CD4-positive, alpha-beta T cell (primary cell): ENCODE data around the gene NFX1. TPM values are rescaled to one million over a fixed set of nuclear protein-coding genes. Genes with fewer than 3 reads are reported as not detected.

Experiments
- ATAC-seq: fragments of 200-7000 bp; cut with Tn5 transposase; one replicate; pipeline ENCODE4 v1.10.0; 2022; ENCODE audit warnings: mild to moderate bottlenecking; ENCODE audit not compliant: poor library complexity
- CTCF ChIA-PET: fragments of 350-600 bp; sonication (Branson Sonifier 250); formaldehyde crosslinking; loops from one replicate; lab custom pipeline; 2021; ENCODE audit warnings: antibody characterized with exemption, inconsistent platforms; lab: Charles Lee
- POLR2A ChIA-PET: fragments of 350-600 bp; sonication (Branson Sonifier 250); formaldehyde crosslinking; loops from one replicate; lab custom pipeline; 2021; ENCODE audit warnings: antibody characterized with exemption, inconsistent platforms; lab: Charles Lee
- DNase-seq, 14 experiments: peaks; one replicate each; pipeline ENCODE4 v3.0.0-alpha.2; 2013 to 2020; ENCODE audit warnings: mixed read lengths in 2 of 14
- H3K27ac ChIP-seq, 2 donors: one replicate each; pipeline versions ENCODE4 v1.5.1 to v1.7.0; 2013; ENCODE audit warnings: low read length in 2 of 2, low read depth in 1 of 2, mild to moderate bottlenecking in 1 of 2
- H3K27me3 ChIP-seq, 2 experiments: 1 replicate in 1 of 2; 2 replicates in 1 of 2; pipeline versions ENCODE4 v1.6.1 to v1.7.0; 2013; ENCODE audit warnings: low read length in 2 of 2, control low read depth in 1 of 2, mild to moderate bottlenecking in 1 of 2, moderate library complexity in 1 of 2; ENCODE audit not compliant: insufficient read depth in 2 of 2, control insufficient read depth in 1 of 2
- H3K36me3 ChIP-seq: one replicate; pipeline ENCODE4 v1.6.1; 2013; ENCODE audit warnings: low read length, control low read depth; ENCODE audit not compliant: insufficient read depth
- H3K4me1 ChIP-seq: one replicate; pipeline ENCODE4 v1.6.1; 2013; ENCODE audit warnings: low read length, control low read depth; ENCODE audit not compliant: insufficient read depth
- H3K4me3 ChIP-seq: one replicate; pipeline ENCODE4 v1.5.1; 2013; ENCODE audit warnings: mild to moderate bottlenecking, low read length, moderate library complexity
- H3K9me3 ChIP-seq, 2 experiments: 1 replicate in 1 of 2; 2 replicates in 1 of 2; pipeline versions ENCODE4 v1.6.1 to v1.7.0; 2013; ENCODE audit warnings: low read length in 2 of 2, mild to moderate bottlenecking in 2 of 2, control low read depth in 1 of 2, moderate library complexity in 1 of 2; ENCODE audit not compliant: control insufficient read depth in 1 of 2, insufficient read depth in 1 of 2
- H3K27ac Mint-ChIP-seq: one replicate; pipeline ENCODE4 v1.8.0; 2020; ENCODE audit warnings: mixed read lengths
- H3K27me3 Mint-ChIP-seq: one replicate; pipeline ENCODE4 v1.8.0; 2021; ENCODE audit warnings: mixed read lengths
- H3K36me3 Mint-ChIP-seq: one replicate; pipeline ENCODE4 v1.8.0; 2021; ENCODE audit warnings: low read depth, mixed read lengths
- H3K4me1 Mint-ChIP-seq: one replicate; pipeline ENCODE4 v1.8.0; 2021; ENCODE audit warnings: low read depth, mixed read lengths
- H3K4me3 Mint-ChIP-seq: one replicate; pipeline ENCODE4 v1.8.0; 2020; ENCODE audit warnings: mild to moderate bottlenecking, mixed read lengths
- H3K9me3 Mint-ChIP-seq: one replicate; pipeline ENCODE4 v1.8.0; 2020; ENCODE audit warnings: mixed read lengths
- CTCF ChIP-seq: fragments of 200-600 bp; IDR thresholded peaks from one replicate; pipeline ENCODE4 v1.8.0; 2022; ENCODE audit warnings: antibody characterized with exemption, mild to moderate bottlenecking
- intact Hi-C, 2 experiments: fragments of 100-400 bp; cut with DNase I in 1 of 2; cut with micrococcal nuclease in 1 of 2; formaldehyde crosslinking; loops; one replicate each; pipeline versions ENCODE4 v1.15.1 to v1.9.0; 2023 to 2025; cut with DNase I, micrococcal nuclease
- total RNA-seq, 174 experiments: library from RNA in 2 of 174; stranded (reverse) in 2 of 174; gene quantifications; one replicate each; pipeline ENCODE4 v1.2.3 and lab custom pipeline; 2021 to 2026

NFX1 gene
- total RNA-seq, 2 experiments from 2014 or later, result 33.1 to 34.1 TPM

DNA sequence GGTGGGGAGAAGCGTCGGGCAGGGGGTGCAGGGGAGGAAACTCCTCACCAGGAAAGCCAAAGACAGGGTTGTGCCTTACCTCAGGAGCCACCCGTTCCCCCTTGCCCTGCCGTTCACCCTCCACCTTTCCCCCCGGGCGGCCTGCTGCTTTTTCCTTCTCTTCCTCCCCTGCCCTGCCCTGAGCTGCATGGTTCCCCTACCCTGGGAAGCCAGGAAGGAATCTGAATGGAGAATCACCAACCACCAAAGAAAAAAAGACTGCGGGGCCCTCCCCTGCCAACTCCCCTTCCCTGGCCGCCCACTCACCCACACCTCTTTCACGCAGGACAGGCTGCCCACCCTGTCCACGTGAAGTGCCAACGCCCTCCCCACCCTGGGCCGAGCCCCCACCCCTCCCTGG, 820 bp upstream of the NFX1 start:
- H3K4me3 ChIP-seq, result peak overlapping the region; percentile 92

DNA sequence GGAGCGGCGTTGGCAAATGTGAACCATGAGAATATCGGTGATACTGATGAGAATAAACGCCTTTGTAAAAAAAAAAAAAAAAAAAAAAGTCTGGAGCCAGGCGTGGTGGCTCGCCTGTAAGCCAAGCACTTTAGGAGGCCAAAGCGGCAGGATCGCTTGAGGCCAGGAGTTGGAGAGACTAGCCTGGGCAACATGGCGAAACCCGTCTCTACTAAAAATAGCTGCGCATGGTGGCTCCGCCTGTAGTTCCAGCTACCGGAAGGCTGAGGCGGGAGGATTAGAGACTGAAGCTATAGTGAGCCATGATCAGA, 425 bp upstream of the NFX1 start:
- CTCF ChIA-PET, result interaction anchor here (0.6 to 1.6 kb wide), 8 partner anchors 17 to 911 kb away, joined by 3 to 6 read pairs (median 4); partner anchors contain the start of genes BAG1 and DNAJA1
- peaks cover 52% of the 10 kb centered on the region for H3K4me1 ChIP-seq

More for the DNA sequence above, 820 bp upstream of the NFX1 start:
- no peak for TF ChIP-seq CTCF
- POLR2A ChIA-PET, result interaction anchor here (0.8 to 2.7 kb wide), 27 partner anchors 8 to 1349 kb away, joined by 3 to 71 read pairs (median 6); partner anchors contain the start of genes AQP3, B4GALT1, BAG1 and CHMP5
- Histone ChIP-seq H3K27ac (peak overlapping the region; percentile 94 to 100), H3K36me3 (peaks cover 20% of the 10 kb centered on the region), H3K9me3 (no peaks in the 10 kb centered on the region), H3K27me3 (no peaks in the 10 kb centered on the region), H3K4me1 (peaks cover 48% of the 10 kb centered on the region)
- peak overlapping the region; percentile 88 for H3K4me3 Mint-ChIP-seq
- peak overlapping the region; percentile 99 for H3K27ac Mint-ChIP-seq
- DNase-seq (peak in 8 of 14 experiments; percentile 7 to 44 (median 23)), ATAC-seq (no peak)
- CTCF ChIA-PET, result interaction anchor here (0.8 to 1.0 kb wide), 2 partner anchors 126 to 167 kb away, joined by 3 to 4 read pairs; no protein-coding TSS in a partner anchor
- H3K4me1 Mint-ChIP-seq, result peaks cover 55% of the 10 kb centered on the region
- no peaks in the 10 kb centered on the region for H3K27me3 Mint-ChIP-seq
- H3K9me3 Mint-ChIP-seq, result no peaks in the 10 kb centered on the region
- peaks cover 48% of the 10 kb centered on the region for H3K36me3 Mint-ChIP-seq
- intact Hi-C loops, result loop anchor here in 1 of 2 experiments (5.0 to 10.0 kb wide), 3 partner anchors 178 to 715 kb away; partner anchors contain the start of gene NDUFB6

DNA sequence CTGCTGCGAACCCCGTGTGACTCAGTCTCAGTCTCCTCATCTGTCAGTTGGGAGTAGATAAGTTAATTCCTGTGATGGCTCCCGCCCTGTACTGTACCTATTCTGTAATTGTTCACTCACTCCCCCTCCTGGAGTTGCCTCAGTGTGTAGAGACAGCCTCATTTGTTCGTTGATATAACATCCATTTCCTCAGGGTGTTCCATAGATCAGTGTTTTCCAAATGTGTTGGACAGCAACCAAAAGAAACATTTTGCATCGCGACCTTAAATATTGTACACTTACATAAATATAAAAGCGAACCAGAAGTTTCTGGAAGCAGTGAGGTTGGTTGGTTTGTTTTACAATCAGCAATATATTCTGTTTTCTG, 698 bp downstream of the NFX1 start:
- peaks cover 60% of the 10 kb centered on the region for H3K4me1 ChIP-seq
- Mint-ChIP-seq H3K36me3 (peaks cover 61% of the 10 kb centered on the region), H3K4me3 (peak overlapping the region; percentile 88), H3K9me3 (no peaks in the 10 kb centered on the region), H3K27me3 (no peaks in the 10 kb centered on the region), H3K4me1 (peaks cover 67% of the 10 kb centered on the region), H3K27ac (peak overlapping the region; percentile 99)
- H3K4me3 ChIP-seq, result peak overlapping the region; percentile 92
- no peak for ATAC-seq
- peak; percentile 30 for TF ChIP-seq CTCF
- H3K27ac ChIP-seq, result peak overlapping the region; percentile 99 to 100
- H3K36me3 ChIP-seq, result peaks cover 33% of the 10 kb centered on the region
- ChIA-PET POLR2A (interaction anchor here (0.5 to 2.7 kb wide), 26 partner anchors 7 to 758 kb away, joined by 3 to 71 read pairs (median 6); partner anchors contain the start of genes AQP3, B4GALT1, BAG1 and CHMP5), CTCF (interaction anchor here (1.6 kb wide), 2 partner anchors 27 to 912 kb away, joined by 3 to 4 read pairs; partner anchors contain the start of gene BAG1)
- intact Hi-C loops, result no loop called here
- no peaks in the 10 kb centered on the region for H3K27me3 ChIP-seq
- DNase-seq, result no peak
- no peaks in the 10 kb centered on the region for H3K9me3 ChIP-seq

More for the DNA sequence above, 425 bp upstream of the NFX1 start:
- intact Hi-C loops, result loop anchor here (1.0 to 10.0 kb wide), 7 partner anchors 26 to 715 kb away; partner anchors contain the start of genes BAG1 (in 2 of the 2), NDUFB6 (in 1 of the 2) and NOL6 (in 1 of the 2)
- Mint-ChIP-seq H3K27ac (peak overlapping the region; percentile 99), H3K4me3 (peak overlapping the region; percentile 88), H3K27me3 (no peaks in the 10 kb centered on the region), H3K36me3 (peaks cover 52% of the 10 kb centered on the region), H3K9me3 (no peaks in the 10 kb centered on the region), H3K4me1 (peaks cover 59% of the 10 kb centered on the region)
- Histone ChIP-seq H3K27me3 (no peaks in the 10 kb centered on the region), H3K9me3 (no peaks in the 10 kb centered on the region), H3K27ac (peak overlapping the region; percentile 94 to 100), H3K4me3 (peak overlapping the region; percentile 92), H3K36me3 (peaks cover 24% of the 10 kb centered on the region)
- ATAC-seq (no peak), DNase-seq (no peak)
- no peak for TF ChIP-seq CTCF
- POLR2A ChIA-PET, result interaction anchor here (0.6 to 2.7 kb wide), 35 partner anchors 8 to 1348 kb away, joined by 3 to 71 read pairs (median 5); partner anchors contain the start of genes AQP3, B4GALT1, BAG1 and CHMP5
